ENCODE data around the gene SYT2. TPM values are rescaled to one million over a fixed set of nuclear protein-coding genes. Genes with fewer than 3 reads are reported as not detected.

Gene SYT2
- total and polyA plus RNA-seq, 9 of the 15 experiments (the other 6 are each of a cell fraction or from before 2014, with no cell fraction given) = not detected

DNA sequence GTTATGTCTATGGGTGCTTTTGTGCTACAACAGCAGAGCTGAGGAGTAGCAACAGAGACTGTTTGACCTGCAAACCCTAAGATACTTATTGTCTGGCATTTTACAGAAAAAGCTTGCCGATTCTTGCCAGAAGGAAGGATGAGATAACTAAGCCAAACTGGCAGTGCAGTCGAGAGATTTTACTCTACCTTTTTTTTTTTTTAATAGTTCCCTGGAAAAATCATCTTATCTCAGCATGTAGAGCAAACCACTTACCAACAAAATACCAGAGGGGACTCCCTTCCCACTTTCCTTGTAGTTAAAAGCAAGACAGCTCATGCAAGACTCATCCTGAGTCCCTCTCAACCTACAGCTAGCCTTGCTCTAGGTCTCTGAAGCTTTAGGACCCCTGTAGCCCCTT lies 132.9 kb downstream of the SYT2 start (continued):
- TF ChIP-seq, protein P1, sequence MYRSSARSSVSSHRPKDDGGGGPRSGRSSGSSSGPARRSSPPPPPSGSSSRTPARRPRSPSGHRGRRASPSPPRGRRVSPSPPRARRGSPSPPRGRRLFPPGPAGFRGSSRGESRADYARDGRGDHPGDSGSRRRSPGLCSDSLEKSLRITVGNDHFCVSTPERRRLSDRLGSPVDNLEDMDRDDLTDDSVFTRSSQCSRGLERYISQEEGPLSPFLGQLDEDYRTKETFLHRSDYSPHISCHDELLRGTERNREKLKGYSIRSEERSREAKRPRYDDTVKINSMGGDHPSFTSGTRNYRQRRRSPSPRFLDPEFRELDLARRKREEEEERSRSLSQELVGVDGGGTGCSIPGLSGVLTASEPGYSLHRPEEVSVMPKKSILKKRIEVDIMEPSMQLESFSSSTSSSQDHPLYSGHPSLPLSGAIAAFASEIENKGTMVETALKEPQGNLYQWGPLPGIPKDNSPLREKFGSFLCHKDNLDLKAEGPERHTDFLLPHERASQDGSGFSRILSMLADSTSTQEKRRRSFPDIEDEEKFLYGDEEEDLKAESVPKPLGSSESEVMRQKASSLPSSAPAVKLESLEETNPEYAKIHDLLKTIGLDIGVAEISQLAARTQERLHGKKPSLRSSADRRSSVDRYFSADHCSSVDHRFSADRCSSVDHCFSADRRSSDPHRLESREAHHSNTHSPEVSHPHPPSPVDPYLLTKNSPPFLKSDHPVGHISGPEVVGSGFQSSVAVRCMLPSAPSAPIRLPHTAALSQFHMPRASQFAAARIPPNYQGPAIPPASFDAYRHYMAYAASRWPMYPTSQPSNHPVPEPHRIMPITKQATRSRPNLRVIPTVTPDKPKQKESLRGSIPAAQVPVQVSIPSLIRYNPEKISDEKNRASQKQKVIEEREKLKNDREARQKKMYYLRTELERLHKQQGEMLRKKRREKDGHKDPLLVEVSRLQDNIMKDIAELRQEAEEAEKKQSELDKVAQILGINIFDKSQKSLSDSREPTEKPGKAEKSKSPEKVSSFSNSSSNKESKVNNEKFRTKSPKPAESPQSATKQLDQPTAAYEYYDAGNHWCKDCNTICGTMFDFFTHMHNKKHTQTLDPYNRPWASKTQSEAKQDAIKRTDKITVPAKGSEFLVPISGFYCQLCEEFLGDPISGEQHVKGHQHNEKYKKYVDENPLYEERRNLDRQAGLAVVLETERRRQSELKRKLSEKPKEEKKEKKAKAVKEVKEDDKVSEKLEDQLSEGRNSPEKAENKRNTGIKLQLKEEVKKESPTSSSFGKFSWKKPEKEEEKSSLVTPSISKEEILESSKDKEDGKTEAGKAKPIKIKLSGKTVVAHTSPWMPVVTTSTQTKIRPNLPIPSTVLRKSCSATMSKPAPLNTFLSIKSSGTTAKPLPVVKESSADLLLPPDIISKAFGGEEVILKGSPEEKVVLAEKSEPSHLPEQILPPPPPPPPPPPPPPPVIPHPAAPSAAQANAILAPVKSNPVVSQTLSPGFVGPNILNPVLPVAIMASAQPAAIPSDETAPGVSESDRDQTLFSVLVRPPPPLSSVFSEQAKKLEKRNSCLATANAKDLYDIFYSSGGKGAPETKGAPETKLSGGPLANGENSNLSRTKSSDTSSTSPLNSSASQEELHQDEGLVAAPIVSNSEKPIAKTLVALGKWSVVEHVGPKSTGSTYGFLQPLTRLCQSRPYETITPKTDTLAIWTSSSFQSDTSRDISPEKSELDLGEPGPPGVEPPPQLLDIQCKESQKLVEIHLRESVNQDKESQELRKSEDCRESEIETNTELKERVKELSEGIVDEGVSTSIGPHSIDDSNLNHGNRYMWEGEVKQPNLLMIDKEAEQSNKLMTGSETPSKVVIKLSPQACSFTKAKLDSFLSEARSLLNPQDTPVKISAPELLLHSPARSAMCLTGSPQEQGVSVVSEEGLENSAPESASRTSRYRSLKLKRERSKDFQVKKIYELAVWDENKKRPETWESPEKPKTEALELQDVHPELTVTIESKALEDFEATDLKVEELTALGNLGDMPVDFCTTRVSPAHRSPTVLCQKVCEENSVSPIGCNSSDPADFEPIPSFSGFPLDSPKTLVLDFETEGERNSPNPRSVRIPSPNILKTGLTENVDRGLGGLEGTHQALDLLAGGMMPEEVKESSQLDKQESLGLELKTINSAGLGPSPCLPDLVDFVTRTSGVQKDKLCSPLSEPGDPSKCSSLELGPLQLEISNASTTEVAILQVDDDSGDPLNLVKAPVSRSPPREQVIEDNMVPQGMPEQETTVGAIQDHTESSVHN (IDR thresholded peaks at IDR 0.05; ENCODE audit: borderline replicate concordance in 1 of 2, low read depth in 1 of 2) = no peak
- TF ChIP-seq SMAD1 (IDR thresholded peaks at IDR 0.05; ENCODE audit: low read depth, low read length, partially characterized antibody) = no peak
- peak; percentile 67 to 79 for TF ChIP-seq KDM1A (IDR thresholded peaks at IDR 0.05)
- TF ChIP-seq NFIC (IDR thresholded peaks at IDR 0.05) = peak; percentile 38
- TF ChIP-seq GATA2 (CRISPR knock-in tag; IDR thresholded peaks at IDR 0.05) = peak; percentile 62; the same call in 1 of the 2 replicates
- TF ChIP-seq TCF7L2 (IDR thresholded peaks at IDR 0.05; ENCODE audit: low read depth, low read length) = no peak
- no peak for TF ChIP-seq GATAD2A (IDR thresholded peaks at IDR 0.05)
- no peak for TF ChIP-seq FOXK2 (conservative IDR thresholded peaks at IDR 0.05 in 1 of 2, IDR thresholded peaks at IDR 0.05 in 1 of 2; ENCODE audit: low read depth in 2 of 2)
- TF ChIP-seq FOXM1 (IDR thresholded peaks at IDR 0.05; ENCODE audit: low read depth) = peak; percentile 55; the same call in 1 of the 2 replicates
- no peak for TF ChIP-seq FOXM1 (CRISPR knock-in tag; IDR thresholded peaks at IDR 0.05; ENCODE audit: low read depth)
- no peak for TF ChIP-seq PHF21A (IDR thresholded peaks at IDR 0.05; ENCODE audit: borderline replicate concordance, low read depth)
- TF ChIP-seq TAL1 (IDR thresholded peaks at IDR 0.05) = peak; percentile 83
- TF ChIP-seq EZH2 (IDR thresholded peaks at IDR 0.05; ENCODE audit: borderline replicate concordance, low read depth, low read length) = no peak
- TF ChIP-seq, protein P2, sequence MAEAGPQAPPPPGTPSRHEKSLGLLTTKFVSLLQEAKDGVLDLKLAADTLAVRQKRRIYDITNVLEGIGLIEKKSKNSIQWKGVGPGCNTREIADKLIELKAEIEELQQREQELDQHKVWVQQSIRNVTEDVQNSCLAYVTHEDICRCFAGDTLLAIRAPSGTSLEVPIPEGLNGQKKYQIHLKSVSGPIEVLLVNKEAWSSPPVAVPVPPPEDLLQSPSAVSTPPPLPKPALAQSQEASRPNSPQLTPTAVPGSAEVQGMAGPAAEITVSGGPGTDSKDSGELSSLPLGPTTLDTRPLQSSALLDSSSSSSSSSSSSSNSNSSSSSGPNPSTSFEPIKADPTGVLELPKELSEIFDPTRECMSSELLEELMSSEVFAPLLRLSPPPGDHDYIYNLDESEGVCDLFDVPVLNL (CRISPR knock-in tag; IDR thresholded peaks at IDR 0.05; ENCODE audit: low read depth) = no peak
- no peak for TF ChIP-seq MCM2 (IDR thresholded peaks at IDR 0.05; ENCODE audit: low read depth)
- TF ChIP-seq CBX3 (IDR thresholded peaks at IDR 0.05; ENCODE audit: borderline replicate concordance in 1 of 2, low read length in 2 of 2) = peak in 1 of 2 experiments; percentile 51; a peak in 1 of 3 replicates
- TF ChIP-seq DPF2 (IDR thresholded peaks at IDR 0.05) = peak; percentile 43; the same call in 1 of the 2 replicates
- TF ChIP-seq ESRRB (CRISPR knock-in tag; IDR thresholded peaks at IDR 0.05; ENCODE audit: borderline replicate concordance) = no peak
